ENCODE results near the gene ZBTB1.
"Not testable (repeated sequence)": the region's sequence is repeated elsewhere in the genome, so short reads cannot be mapped to it uniquely, and the experiment has no call there.

The ZBTB1 gene

DNA sequence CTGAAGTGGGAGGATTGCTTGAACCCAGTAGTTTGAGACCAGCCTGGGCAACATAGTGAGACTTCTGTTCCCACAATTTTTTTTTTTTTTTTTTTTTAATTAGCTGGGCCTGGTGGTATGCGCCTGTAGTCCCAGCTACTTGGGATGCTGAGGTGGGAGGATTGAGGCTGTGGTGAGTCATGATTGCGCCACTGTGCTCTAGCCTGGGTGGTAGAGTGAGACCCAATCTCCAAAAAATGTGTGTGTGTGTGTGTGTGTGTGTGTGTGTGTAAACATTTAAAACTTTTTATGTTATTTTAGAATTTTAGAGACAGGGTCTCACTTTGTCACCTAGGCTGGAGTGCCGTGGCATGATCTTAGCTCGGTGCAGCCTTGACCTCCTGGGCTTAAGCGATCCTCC, 52.0 kb downstream of the ZBTB1 start:
- no peaks in the 10 kb centered on the region for H4K20me1 ChIP-seq (ENCODE audit: low read depth, low read length)
- H3K4me2 ChIP-seq (ENCODE audit: low read depth, low read length, poor library complexity, severe bottlenecking), result no peak overlapping the region
- no peaks in the 10 kb centered on the region for H3K36me3 ChIP-seq (ENCODE audit: low read length)
- H3K27me3 ChIP-seq (ENCODE audit: low read length), result no peaks in the 10 kb centered on the region
- H3K4me3 ChIP-seq (ENCODE audit: insufficient read depth, low read length, poor library complexity, severe bottlenecking), result no peak overlapping the region
- no peak overlapping the region for H2AFZ ChIP-seq (ENCODE audit: low read depth, low read length, severe bottlenecking)
- TF ChIP-seq EZH2phosphoT487 (conservative IDR thresholded peaks at IDR 0.05; ENCODE audit: low read length), result no peak
- TF ChIP-seq, protein P1, sequence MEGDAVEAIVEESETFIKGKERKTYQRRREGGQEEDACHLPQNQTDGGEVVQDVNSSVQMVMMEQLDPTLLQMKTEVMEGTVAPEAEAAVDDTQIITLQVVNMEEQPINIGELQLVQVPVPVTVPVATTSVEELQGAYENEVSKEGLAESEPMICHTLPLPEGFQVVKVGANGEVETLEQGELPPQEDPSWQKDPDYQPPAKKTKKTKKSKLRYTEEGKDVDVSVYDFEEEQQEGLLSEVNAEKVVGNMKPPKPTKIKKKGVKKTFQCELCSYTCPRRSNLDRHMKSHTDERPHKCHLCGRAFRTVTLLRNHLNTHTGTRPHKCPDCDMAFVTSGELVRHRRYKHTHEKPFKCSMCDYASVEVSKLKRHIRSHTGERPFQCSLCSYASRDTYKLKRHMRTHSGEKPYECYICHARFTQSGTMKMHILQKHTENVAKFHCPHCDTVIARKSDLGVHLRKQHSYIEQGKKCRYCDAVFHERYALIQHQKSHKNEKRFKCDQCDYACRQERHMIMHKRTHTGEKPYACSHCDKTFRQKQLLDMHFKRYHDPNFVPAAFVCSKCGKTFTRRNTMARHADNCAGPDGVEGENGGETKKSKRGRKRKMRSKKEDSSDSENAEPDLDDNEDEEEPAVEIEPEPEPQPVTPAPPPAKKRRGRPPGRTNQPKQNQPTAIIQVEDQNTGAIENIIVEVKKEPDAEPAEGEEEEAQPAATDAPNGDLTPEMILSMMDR (IDR thresholded peaks at IDR 0.05; ENCODE audit: insufficient read depth, low read length, poor library complexity, severe bottlenecking), result no peak
- no peaks in the 10 kb centered on the region for H3K9me3 ChIP-seq (ENCODE audit: insufficient read depth, low read length)
- no peak overlapping the region for H3K9ac ChIP-seq (ENCODE audit: low read length)
- H3K79me2 ChIP-seq (ENCODE audit: insufficient read depth, low read length), result no peaks in the 10 kb centered on the region
- no peaks in the 10 kb centered on the region for H3K9me2 ChIP-seq (replicated peaks; ENCODE audit: insufficient read depth, low read length)
- no peak overlapping the region for H3K27ac ChIP-seq (ENCODE audit: low read depth, low read length)
- no peaks in the 10 kb centered on the region for H3F3A ChIP-seq (ENCODE audit: insufficient read depth)

DNA sequence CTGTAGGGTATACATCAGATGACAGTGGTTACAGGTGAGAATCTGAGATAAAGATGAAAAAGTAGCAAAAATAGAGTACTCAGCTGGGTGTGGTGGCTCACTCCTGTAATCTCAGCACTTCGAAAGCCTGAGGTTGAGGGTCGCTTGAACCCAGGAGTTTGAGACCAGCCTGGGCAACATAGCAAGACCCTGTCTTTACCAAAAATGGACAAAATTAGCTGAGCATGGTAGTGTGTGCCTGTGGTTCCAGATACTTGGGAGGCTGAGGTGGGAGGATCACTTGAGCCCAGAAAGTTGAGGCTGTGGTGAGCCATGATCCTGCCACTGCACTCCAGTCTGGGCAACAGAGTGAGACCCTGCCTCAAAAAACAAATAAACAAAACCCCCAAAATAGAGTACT, 53.6 kb downstream of the ZBTB1 start:
- H4K20me1 ChIP-seq (ENCODE audit: low read depth, low read length); H3F3A ChIP-seq (ENCODE audit: insufficient read depth); H3K36me3 ChIP-seq (ENCODE audit: low read length); H3K27ac ChIP-seq (ENCODE audit: low read depth, low read length); H3K27me3 ChIP-seq (ENCODE audit: low read length); H3K9ac ChIP-seq (ENCODE audit: low read length); H3K9me3 ChIP-seq (ENCODE audit: insufficient read depth, low read length); H3K4me3 ChIP-seq (ENCODE audit: insufficient read depth, low read length, poor library complexity, severe bottlenecking); H3K9me2 ChIP-seq (replicated peaks; ENCODE audit: insufficient read depth, low read length); H2AFZ ChIP-seq (ENCODE audit: low read depth, low read length, severe bottlenecking); H3K79me2 ChIP-seq (ENCODE audit: insufficient read depth, low read length); H3K4me2 ChIP-seq (ENCODE audit: low read depth, low read length, poor library complexity, severe bottlenecking): not testable (repeated sequence)

DNA sequence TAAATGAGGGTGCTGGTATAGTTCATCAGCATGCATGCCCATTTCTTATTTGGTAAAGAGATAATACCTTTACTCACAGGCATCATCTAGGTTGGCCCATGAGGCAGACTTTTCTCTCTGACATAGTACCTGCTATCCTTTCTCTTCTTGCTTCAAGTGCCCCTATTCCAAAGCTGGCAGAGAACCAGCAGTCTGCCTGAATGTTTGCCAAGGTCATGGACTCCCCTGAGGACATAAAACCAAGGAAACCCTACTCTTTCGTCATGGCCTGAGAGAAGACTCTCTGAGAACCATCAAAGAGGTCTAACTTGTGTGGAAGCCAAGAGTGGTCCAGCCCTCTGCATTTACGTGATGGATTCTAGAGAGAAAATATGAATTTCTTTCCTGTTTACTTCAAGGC, 57.1 kb downstream of the ZBTB1 start:
- no peaks in the 10 kb centered on the region for H3F3A ChIP-seq (ENCODE audit: insufficient read depth)
- no peak overlapping the region for H2AFZ ChIP-seq (ENCODE audit: low read depth, low read length, severe bottlenecking)
- H3K9ac ChIP-seq (ENCODE audit: low read length), result no peak overlapping the region
- no peaks in the 10 kb centered on the region for H3K9me2 ChIP-seq (replicated peaks; ENCODE audit: insufficient read depth, low read length)
- no peak for TF ChIP-seq EZH2phosphoT487 (conservative IDR thresholded peaks at IDR 0.05; ENCODE audit: low read length)
- TF ChIP-seq, protein P1 (IDR thresholded peaks at IDR 0.05; ENCODE audit: insufficient read depth, low read length, poor library complexity, severe bottlenecking), result no peak
- H3K27me3 ChIP-seq (ENCODE audit: low read length), result no peaks in the 10 kb centered on the region
- no peaks in the 10 kb centered on the region for H3K36me3 ChIP-seq (ENCODE audit: low read length)
- no peak overlapping the region for H3K4me2 ChIP-seq (ENCODE audit: low read depth, low read length, poor library complexity, severe bottlenecking)
- no peak overlapping the region for H3K4me3 ChIP-seq (ENCODE audit: insufficient read depth, low read length, poor library complexity, severe bottlenecking)
- H4K20me1 ChIP-seq (ENCODE audit: low read depth, low read length), result no peaks in the 10 kb centered on the region
- H3K27ac ChIP-seq (ENCODE audit: low read depth, low read length), result no peak overlapping the region
- H3K79me2 ChIP-seq (ENCODE audit: insufficient read depth, low read length), result no peaks in the 10 kb centered on the region
- H3K9me3 ChIP-seq (ENCODE audit: insufficient read depth, low read length), result no peaks in the 10 kb centered on the region

DNA sequence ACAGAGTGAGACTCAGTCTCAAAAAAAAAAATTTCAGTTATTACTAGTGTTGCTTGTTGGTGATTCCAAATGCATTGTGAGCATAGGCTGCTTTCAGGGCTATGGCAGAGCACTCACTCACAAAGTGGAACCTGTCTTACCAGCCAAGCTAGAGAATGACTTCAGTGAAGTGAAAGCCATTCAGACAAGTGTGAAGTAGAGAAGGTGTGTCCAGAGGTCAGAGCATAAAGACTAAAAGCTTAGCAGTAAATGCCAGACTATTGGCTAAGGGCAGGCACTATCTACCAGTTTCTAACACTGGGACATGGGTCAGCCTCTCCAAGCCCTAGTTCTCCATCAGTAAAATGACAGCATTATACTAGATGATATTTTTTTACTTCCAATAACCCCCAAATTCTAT, 57.9 kb downstream of the ZBTB1 start:
- Histone ChIP-seq H3F3A (ENCODE audit: insufficient read depth) (no peaks in the 10 kb centered on the region), H3K9me2 (replicated peaks; ENCODE audit: insufficient read depth, low read length) (no peaks in the 10 kb centered on the region), H2AFZ (ENCODE audit: low read depth, low read length, severe bottlenecking) (no peak overlapping the region), H3K79me2 (ENCODE audit: insufficient read depth, low read length) (no peaks in the 10 kb centered on the region), H3K27ac (ENCODE audit: low read depth, low read length) (no peak overlapping the region), H3K36me3 (ENCODE audit: low read length) (no peaks in the 10 kb centered on the region), H4K20me1 (ENCODE audit: low read depth, low read length) (no peaks in the 10 kb centered on the region), H3K9ac (ENCODE audit: low read length) (no peak overlapping the region), H3K4me3 (ENCODE audit: insufficient read depth, low read length, poor library complexity, severe bottlenecking) (no peak overlapping the region), H3K4me2 (ENCODE audit: low read depth, low read length, poor library complexity, severe bottlenecking) (no peak overlapping the region), H3K9me3 (ENCODE audit: insufficient read depth, low read length) (no peaks in the 10 kb centered on the region), H3K27me3 (ENCODE audit: low read length) (no peaks in the 10 kb centered on the region)
- TF ChIP-seq, protein P1 (IDR thresholded peaks at IDR 0.05; ENCODE audit: insufficient read depth, low read length, poor library complexity, severe bottlenecking), result no peak
- TF ChIP-seq EZH2phosphoT487 (conservative IDR thresholded peaks at IDR 0.05; ENCODE audit: low read length), result no peak
